Measurements from ENCODE around the gene RAD18. TPM values are rescaled to one million over a fixed set of nuclear protein-coding genes. Genes with fewer than 3 reads are reported as not detected.

Gene RAD18
- total RNA-seq, 2 donors from 2014 or later: 2.4 to 3.6 TPM

DNA sequence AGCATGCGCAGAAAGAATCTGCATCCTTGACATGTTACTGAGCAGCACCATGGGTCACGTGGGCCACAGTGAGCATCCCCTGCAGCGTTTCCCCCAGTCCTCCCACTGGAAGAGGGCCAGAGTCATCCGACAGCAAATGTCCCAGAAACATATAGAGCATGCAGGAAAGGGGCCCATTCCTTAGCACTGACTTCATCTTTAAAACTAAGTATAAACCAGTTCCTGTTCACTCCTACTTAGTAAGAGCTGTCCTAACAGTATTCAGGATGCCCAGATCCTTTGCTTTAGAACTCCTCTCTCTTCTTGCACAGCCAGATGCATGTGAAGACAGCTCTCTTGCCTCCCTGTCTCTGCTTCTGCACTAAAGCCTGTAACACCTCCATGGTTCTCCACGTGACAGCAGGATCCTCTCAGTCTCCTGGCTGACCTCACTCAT lies 114.6 kb downstream of the RAD18 start:
- Histone ChIP-seq H3K4me1 (no peaks in the 10 kb centered on the region), H3K36me3 (no peaks in the 10 kb centered on the region), H3K27me3 (no peaks in the 10 kb centered on the region), H3K9me3 (no peaks in the 10 kb centered on the region), H3K4me3 (no peak overlapping the region), H3K27ac (peak overlapping the region in 1 of 2 donors; percentile 66)
- no peak for DNase-seq (ENCODE audit: low spot score)
- TF ChIP-seq, protein P1, sequence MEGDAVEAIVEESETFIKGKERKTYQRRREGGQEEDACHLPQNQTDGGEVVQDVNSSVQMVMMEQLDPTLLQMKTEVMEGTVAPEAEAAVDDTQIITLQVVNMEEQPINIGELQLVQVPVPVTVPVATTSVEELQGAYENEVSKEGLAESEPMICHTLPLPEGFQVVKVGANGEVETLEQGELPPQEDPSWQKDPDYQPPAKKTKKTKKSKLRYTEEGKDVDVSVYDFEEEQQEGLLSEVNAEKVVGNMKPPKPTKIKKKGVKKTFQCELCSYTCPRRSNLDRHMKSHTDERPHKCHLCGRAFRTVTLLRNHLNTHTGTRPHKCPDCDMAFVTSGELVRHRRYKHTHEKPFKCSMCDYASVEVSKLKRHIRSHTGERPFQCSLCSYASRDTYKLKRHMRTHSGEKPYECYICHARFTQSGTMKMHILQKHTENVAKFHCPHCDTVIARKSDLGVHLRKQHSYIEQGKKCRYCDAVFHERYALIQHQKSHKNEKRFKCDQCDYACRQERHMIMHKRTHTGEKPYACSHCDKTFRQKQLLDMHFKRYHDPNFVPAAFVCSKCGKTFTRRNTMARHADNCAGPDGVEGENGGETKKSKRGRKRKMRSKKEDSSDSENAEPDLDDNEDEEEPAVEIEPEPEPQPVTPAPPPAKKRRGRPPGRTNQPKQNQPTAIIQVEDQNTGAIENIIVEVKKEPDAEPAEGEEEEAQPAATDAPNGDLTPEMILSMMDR (IDR thresholded peaks at IDR 0.05): no peak

DNA sequence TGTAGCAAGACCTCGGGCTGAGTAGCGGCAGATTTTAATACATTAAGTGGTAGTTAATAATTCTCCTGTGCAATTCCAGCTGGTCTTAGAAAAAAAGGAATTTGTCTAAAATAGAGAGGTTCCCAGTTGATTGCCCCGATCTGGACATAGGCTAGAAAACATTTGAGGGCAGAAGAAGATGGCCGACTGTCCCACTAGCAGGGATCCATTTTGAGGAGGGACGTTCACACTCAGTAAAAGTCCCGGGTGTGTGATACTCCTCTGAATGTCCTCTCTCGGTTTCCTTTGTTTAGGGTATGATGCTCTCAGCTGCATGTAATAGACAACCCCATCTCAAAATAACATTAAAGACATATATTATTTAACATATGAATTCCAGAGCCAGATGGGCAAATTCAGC lies 116.0 kb downstream of the RAD18 start:
- H3K36me3 ChIP-seq: no peaks in the 10 kb centered on the region
- H3K9me3 ChIP-seq: no peaks in the 10 kb centered on the region
- H3K27me3 ChIP-seq: no peaks in the 10 kb centered on the region
- no peak overlapping the region for H3K4me3 ChIP-seq
- no peaks in the 10 kb centered on the region for H3K4me1 ChIP-seq
- no peak for DNase-seq (ENCODE audit: low spot score)
- no peak overlapping the region for H3K27ac ChIP-seq
- TF ChIP-seq, protein P1 (IDR thresholded peaks at IDR 0.05): no peak

DNA sequence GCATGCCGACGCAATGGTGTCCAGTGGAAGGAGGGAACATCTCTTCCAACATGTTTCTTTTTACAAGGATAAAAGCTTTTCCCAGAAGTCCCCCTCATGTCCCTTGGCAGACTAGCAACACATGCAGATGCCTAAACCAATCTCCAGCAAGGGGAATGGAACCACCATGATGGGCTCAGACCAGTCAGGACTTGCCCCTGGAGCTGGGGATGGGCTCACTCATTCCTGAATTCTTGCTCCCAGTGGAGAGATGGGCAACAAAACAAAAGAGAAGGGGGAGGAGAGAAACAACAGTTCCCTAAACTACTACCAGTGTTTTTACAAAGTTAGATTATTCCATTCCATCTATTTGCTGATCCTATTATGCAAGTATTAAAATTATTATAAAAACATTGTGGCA lies 117.1 kb downstream of the RAD18 start:
- H3K9me3 ChIP-seq: no peaks in the 10 kb centered on the region
- H3K36me3 ChIP-seq: no peaks in the 10 kb centered on the region
- H3K4me3 ChIP-seq: no peak overlapping the region
- TF ChIP-seq, protein P1 (IDR thresholded peaks at IDR 0.05): no peak
- H3K27me3 ChIP-seq: no peaks in the 10 kb centered on the region
- H3K27ac ChIP-seq: no peak overlapping the region
- no peaks in the 10 kb centered on the region for H3K4me1 ChIP-seq
- DNase-seq (ENCODE audit: low spot score): no peak

DNA sequence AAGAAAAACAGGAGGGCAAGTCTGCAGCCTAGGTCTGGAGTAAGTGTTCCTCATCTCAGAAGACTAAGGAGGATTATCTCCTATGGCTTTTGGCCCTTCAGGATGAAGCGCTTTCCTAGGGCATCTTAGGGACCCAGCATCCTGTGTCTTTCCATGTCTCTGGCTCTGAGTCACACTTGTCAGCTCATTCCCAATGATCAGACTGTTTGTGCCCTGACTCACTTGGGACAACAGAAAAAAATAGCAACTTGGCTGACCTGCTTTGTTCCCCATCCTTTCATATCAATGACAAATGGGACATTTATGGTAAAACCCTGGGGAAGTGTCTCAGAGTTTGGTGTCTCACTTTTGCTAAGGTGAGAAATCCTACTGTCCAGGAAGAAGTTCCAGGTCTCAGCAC lies 117.6 kb downstream of the RAD18 start:
- H3K4me3 ChIP-seq: no peak overlapping the region
- H3K27me3 ChIP-seq: no peaks in the 10 kb centered on the region
- DNase-seq (ENCODE audit: low spot score): no peak

DNA sequence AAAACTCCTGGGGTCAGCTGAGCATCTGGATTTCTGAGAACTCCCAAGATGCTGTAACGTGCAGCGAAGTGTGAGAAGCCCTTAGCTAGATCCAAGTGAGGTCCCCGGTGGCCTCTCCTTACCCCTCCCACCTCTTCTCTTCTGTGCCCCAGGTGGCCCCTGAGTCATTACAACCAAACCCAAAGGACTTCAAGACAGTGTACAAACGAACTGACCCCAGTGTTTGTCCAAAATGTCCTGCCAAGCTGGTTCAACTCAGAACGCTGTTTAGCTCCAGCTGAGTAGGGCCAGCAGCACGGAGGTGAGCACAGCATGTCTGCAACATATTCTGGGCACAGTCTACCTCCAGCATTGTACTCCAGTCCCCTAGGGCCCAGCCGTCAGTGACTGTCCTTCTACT lies 119.9 kb downstream of the RAD18 start:
- no peak for DNase-seq (ENCODE audit: low spot score)
- H3K27ac ChIP-seq: no peak overlapping the region
- TF ChIP-seq, protein P1 (IDR thresholded peaks at IDR 0.05): no peak

More for the DNA sequence above, 117.6 kb downstream of the RAD18 start:
- H3K4me1 ChIP-seq: no peaks in the 10 kb centered on the region
- no peak overlapping the region for H3K27ac ChIP-seq
- H3K36me3 ChIP-seq: no peaks in the 10 kb centered on the region
- H3K9me3 ChIP-seq: no peaks in the 10 kb centered on the region
- TF ChIP-seq, protein P1 (IDR thresholded peaks at IDR 0.05): no peak

DNA sequence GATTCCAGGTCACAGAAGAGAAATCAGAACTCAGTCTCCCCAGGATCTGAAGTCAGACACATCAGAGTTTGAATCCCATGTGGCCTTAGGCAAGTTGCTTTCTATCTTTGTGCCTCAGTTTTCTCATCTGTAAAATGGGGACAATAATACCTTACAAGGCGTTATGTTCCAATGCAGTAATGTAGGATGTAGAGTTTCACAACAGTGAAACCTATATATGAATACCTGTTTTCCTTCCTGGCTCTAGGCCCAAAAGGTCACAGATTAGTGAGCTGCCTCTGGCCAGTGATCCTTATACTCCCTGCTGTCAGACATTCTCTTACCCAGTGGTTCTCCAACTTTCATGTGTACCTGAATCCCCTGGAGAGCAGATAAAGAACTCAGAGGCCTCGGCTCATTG lies 121.0 kb downstream of the RAD18 start:
- Histone ChIP-seq H3K4me3 (no peak overlapping the region), H3K9me3 (no peaks in the 10 kb centered on the region), H3K27ac (no peak overlapping the region), H3K4me1 (no peaks in the 10 kb centered on the region), H3K36me3 (no peaks in the 10 kb centered on the region), H3K27me3 (no peaks in the 10 kb centered on the region)
- DNase-seq (ENCODE audit: low spot score): no peak
- TF ChIP-seq, protein P1 (IDR thresholded peaks at IDR 0.05): no peak

More for the DNA sequence above, 119.9 kb downstream of the RAD18 start:
- Histone ChIP-seq H3K4me3 (no peak overlapping the region), H3K9me3 (no peaks in the 10 kb centered on the region), H3K36me3 (no peaks in the 10 kb centered on the region), H3K4me1 (no peaks in the 10 kb centered on the region), H3K27me3 (no peaks in the 10 kb centered on the region)

All from right atrium auricular region (tissue), 2 donors.